HepG2 (cell line): ENCODE measurements around the gene BCL6. TPM values are rescaled to one million over a fixed set of nuclear protein-coding genes. Genes with fewer than 3 reads are reported as not detected.
A peak's percentile ranks its signal among the peaks of the same experiment; 100 is the strongest.

Experiments used
- ATAC-seq: fragments of 200-7000 bp; cut with Tn5 transposase; 3 replicates; pipeline ENCODE4 v1.9.1; 2020; ENCODE audit warnings: mild to moderate bottlenecking, moderate library complexity
- Bru-seq: library from RNA; stranded (reverse); fragments of 400-500 nt; gene quantifications from one replicate; lab custom pipeline; 2021; lab: Mats Ljungman, UMichigan
- BruChase-seq, 2 experiments: library from RNA; stranded (reverse); fragments of 400-500 nt; gene quantifications; one replicate each; lab custom pipeline; 2021; lab: Mats Ljungman, UMichigan
- BruUV-seq: library from RNA; stranded (reverse); fragments of 400-500 nt; replicated peaks from 2 replicates; lab custom pipeline; 2021; lab: Mats Ljungman, UMichigan
- CTCF ChIA-PET: fragments of 300-600 bp; formaldehyde crosslinking; extraction: SDS; loops from one replicate; lab custom pipeline; 2021; ENCODE audit warnings: low total read pairs, inconsistent platforms, low intra/inter-chr PET ratio; lab: Yijun Ruan, JAX
- POLR2A ChIA-PET: fragments of 350-600 bp; sonication (Branson Sonifier 250); formaldehyde crosslinking; loops from one replicate; lab custom pipeline; 2020; ENCODE audit warnings: antibody characterized with exemption, inconsistent platforms; lab: Yijun Ruan, JAX
- DNase-seq: peaks from one replicate; pipeline ENCODE4 v3.0.0-alpha.2; 2015; ENCODE audit warnings: low spot score
- FAIRE-seq: peaks from 3 replicates; lab custom pipeline; 2011; peaks lifted over from hg19 to GRCh38; lab: Jason Lieb, UNC
- H2AFZ ChIP-seq: one replicate; pipeline ENCODE4 v1.6.1; 2011; ENCODE audit warnings: low read length, inconsistent platforms
- H3K27ac ChIP-seq: fragments of 300-600 bp; 3 replicates; pipeline ENCODE4 v1.8.0; 2011; ENCODE audit warnings: mixed run types, mild to moderate bottlenecking, mixed read lengths, low read length, inconsistent platforms; ENCODE audit not compliant: insufficient read depth; ENCODE audit errors: extremely low read length
- H3K27me3 ChIP-seq, 2 experiments: fragments of 200-600 bp in 1 of 2; 2 replicates in 1 of 2; 3 replicates in 1 of 2; pipeline versions ENCODE4 v1.6.0 to v1.8.0; 2011; ENCODE audit warnings: low read length in 2 of 2, mild to moderate bottlenecking in 2 of 2, moderate library complexity in 2 of 2, inconsistent platforms in 1 of 2; ENCODE audit not compliant: insufficient read depth in 2 of 2, control insufficient read depth in 1 of 2
- H3K36me3 ChIP-seq, 2 experiments: fragments of 200-600 bp in 1 of 2; replicated peaks in 1 of 2; 2 replicates in 1 of 2; 3 replicates in 1 of 2; pipeline versions ENCODE4 v1.5.1 to v1.8.0; 2011; ENCODE audit warnings: low read length in 2 of 2, inconsistent platforms in 1 of 2; ENCODE audit not compliant: insufficient read depth in 2 of 2, control insufficient read depth in 1 of 2
- H3K4me1 ChIP-seq: 2 replicates; pipeline ENCODE4 v1.5.1; 2012; ENCODE audit warnings: low read length, inconsistent platforms; ENCODE audit not compliant: insufficient read depth
- H3K4me2 ChIP-seq: 2 replicates; pipeline ENCODE4 v1.6.0; 2011; ENCODE audit warnings: low read depth, low read length, inconsistent platforms
- H3K4me3 ChIP-seq, 3 experiments: fragments of 200-600 bp in 1 of 3; sonication (generic), shearing (Covaris generic) in 1 of 3; replicated peaks in 1 of 3; 2 replicates each; pipeline ENCODE4 v1.5.1; 2011 to 2016; ENCODE audit warnings: low read length in 3 of 3, inconsistent platforms in 2 of 3, low read depth in 2 of 3, mild to moderate bottlenecking in 2 of 3, control low read depth in 1 of 3, mixed read lengths in 1 of 3; ENCODE audit not compliant: insufficient read depth in 1 of 3
- H3K79me2 ChIP-seq: one replicate; pipeline ENCODE4 v1.6.1; 2011; ENCODE audit warnings: low read length, inconsistent platforms; ENCODE audit not compliant: insufficient read depth
- H3K9ac ChIP-seq: 2 replicates; pipeline ENCODE4 v1.6.0; 2011; ENCODE audit warnings: mild to moderate bottlenecking, low read depth, low read length, inconsistent platforms; ENCODE audit not compliant: insufficient read depth
- H3K9me3 ChIP-seq: 2 replicates; pipeline ENCODE4 v1.5.1; 2012; ENCODE audit warnings: mild to moderate bottlenecking, low read length
- H4K20me1 ChIP-seq: 2 replicates; pipeline ENCODE4 v1.6.0; 2011; ENCODE audit warnings: inconsistent platforms, mild to moderate bottlenecking, low read length, moderate library complexity; ENCODE audit not compliant: insufficient read depth
- ETV6 ChIP-seq: sonication (generic); formaldehyde crosslinking; conservative IDR thresholded peaks from 2 replicates; pipeline ENCODE4 v1.4.0; 2020; ENCODE audit warnings: missing genetic modification reagents
- FIP1L1 ChIP-seq: fragments of 200-400 bp; formaldehyde crosslinking; IDR thresholded peaks from 2 replicates; pipeline ENCODE4 v1.6.1; 2018; ENCODE audit warnings: low read depth, mild to moderate bottlenecking, low read length, moderate library complexity, borderline replicate concordance; ENCODE audit not compliant: insufficient read depth
- GZF1 ChIP-seq: sonication (generic); formaldehyde crosslinking; IDR thresholded peaks from 2 replicates; pipeline ENCODE4 v1.5.1; 2020; ENCODE audit warnings: mild to moderate bottlenecking, missing genetic modification reagents
- HDAC1 ChIP-seq: sonication (generic); formaldehyde crosslinking; IDR thresholded peaks from 2 replicates; pipeline ENCODE4 v1.5.1; 2020; ENCODE audit warnings: mild to moderate bottlenecking, missing genetic modification reagents
- NBN ChIP-seq: fragments of 450-650 bp; conservative IDR thresholded peaks from 2 replicates; pipeline ENCODE4 v1.6.1; 2017
- SIX4 ChIP-seq: sonication (generic); formaldehyde crosslinking; IDR thresholded peaks from 2 replicates; pipeline ENCODE4 v1.4.0; 2020; ENCODE audit warnings: missing genetic modification reagents
- TEAD2 ChIP-seq: sonication (generic); formaldehyde crosslinking; IDR thresholded peaks from 2 replicates; pipeline ENCODE4 v1.9.0; 2021; ENCODE audit warnings: missing genetic modification reagents
- ZNF263 ChIP-seq: sonication (generic); formaldehyde crosslinking; IDR thresholded peaks from 2 replicates; pipeline ENCODE4 v1.4.0; 2020; ENCODE audit warnings: missing genetic modification reagents
- ZNF333 ChIP-seq: sonication (generic); formaldehyde crosslinking; IDR thresholded peaks from 2 replicates; pipeline ENCODE4 v1.4.0; 2020; ENCODE audit warnings: mild to moderate bottlenecking, missing genetic modification reagents, borderline replicate concordance
- ZNF484 ChIP-seq: sonication (generic); formaldehyde crosslinking; IDR thresholded peaks from 2 replicates; pipeline ENCODE4 v1.5.1; 2020; ENCODE audit warnings: mild to moderate bottlenecking, low read depth, missing genetic modification reagents, borderline replicate concordance
- ZNF570 ChIP-seq: sonication (generic); formaldehyde crosslinking; IDR thresholded peaks from 2 replicates; pipeline ENCODE4 v1.4.0; 2020; ENCODE audit warnings: mild to moderate bottlenecking, missing genetic modification reagents, borderline replicate concordance
- ZNF605 ChIP-seq: sonication (generic); formaldehyde crosslinking; IDR thresholded peaks from 2 replicates; pipeline ENCODE4 v1.8.0; 2022; ENCODE audit warnings: mild to moderate bottlenecking, missing genetic modification reagents
- WGBS: methylation state at CpG from one replicate; pipeline ENCODE4 v1.1.6; 2017; ENCODE audit warnings: low lambda C conversion rate; 5-methylcytosine and 5-hydroxymethylcytosine counted together
- in situ Hi-C: cut with HindIII; loops from 2 replicates; pipeline ENCODE4 v1.10.0; 2017; ENCODE audit warnings: low pct_unique_long_range_greater_than_20kb; ENCODE audit not compliant: extremely low pct_ligation_motif_present
- intact Hi-C: fragments of 100-400 bp; cut with micrococcal nuclease; formaldehyde crosslinking; loops from one replicate; pipeline ENCODE4 v1.10.0; 2022; ENCODE audit not compliant: unreplicated experiment
- long read RNA-seq, 2 experiments: library from RNA in 1 of 2; library from polyadenylated mRNA in 1 of 2; stranded (forward) in 1 of 2; unstranded in 1 of 2; transcript quantifications; one replicate each; pipeline ENCODE4 v2.0.0, GENCODE V29; 2019 to 2022
- polyA minus RNA-seq, 3 experiments: library from RNA; depleted of rRNA, polyadenylated mRNA; stranded (reverse); fragments of >200 nt; gene quantifications; 2 replicates each; pipeline ENCODE4 v1.2.3, GENCODE V29; 2011; ENCODE audit warnings: low replicate concordance in 1 of 3
- polyA plus RNA-seq, 8 experiments: library from polyadenylated mRNA; depleted of rRNA in 3 of 8; stranded (reverse) in 7 of 8; unstranded in 1 of 8; fragments of >200 nt; fragmentation: Illumina TruSeq in 4 of 8; extraction: Trizol in 4 of 8; gene quantifications; 2 replicates each; pipeline versions ENCODE4 v1.2.1 to v1.2.3, GENCODE V29; 2011 to 2016; ENCODE audit warnings: low read depth in 4 of 8, missing spikeins in 1 of 8, mixed read lengths in 1 of 8; ENCODE audit not compliant: insufficient read depth in 1 of 8
- total RNA-seq, 5 experiments: library from RNA; depleted of rRNA; stranded (reverse); fragments of >200 nt; fragmentation: Illumina TruSeq; extraction: Trizol; gene quantifications; 2 replicates each; pipeline ENCODE4 v1.2.3, GENCODE V29; 2016; ENCODE audit warnings: low read depth in 1 of 5
- TF ChIP-seq, protein P1 (sequence below): sonication (generic); formaldehyde crosslinking; IDR thresholded peaks from 2 replicates; pipeline ENCODE4 v1.4.0; 2020; ENCODE audit warnings: low read depth, missing genetic modification reagents

BCL6 gene
- total RNA-seq (2016; rRNA removed; fragmentation: Illumina TruSeq; extraction: Trizol) (20.3 and 21.2 TPM in 2 replicates), polyA plus RNA-seq (2011; rRNA removed) (53.7 and 67.5 TPM in 2 replicates), polyA minus RNA-seq (2011; rRNA and poly(A)+ RNA removed; ENCODE audit: low replicate concordance) (16.4 and 68.3 TPM in 2 replicates), Bru-seq, nascent RNA (percentile 98 among the genes with signal in this experiment), BruChase-seq, experiment 1, labeled RNA remaining after a 6-hour chase (percentile 97 among the genes with signal in this experiment), BruChase-seq, experiment 2, labeled RNA remaining after a 2-hour chase (percentile 97 among the genes with signal in this experiment)
- 5.3 and 5.8 TPM in 2 replicates for total RNA-seq (2016; cell fraction: cytosol; rRNA removed; fragmentation: Illumina TruSeq; extraction: Trizol; ENCODE audit: low read depth)
- 12.4 and 21.0 TPM in 2 replicates for total RNA-seq (2016; cell fraction: insoluble cytoplasmic fraction; rRNA removed; fragmentation: Illumina TruSeq; extraction: Trizol)
- total RNA-seq (2016; cell fraction: membrane; rRNA removed; fragmentation: Illumina TruSeq; extraction: Trizol), result 8.3 and 11.0 TPM in 2 replicates
- 25.9 and 29.9 TPM in 2 replicates for total RNA-seq (2016; cell fraction: nucleus; rRNA removed; fragmentation: Illumina TruSeq; extraction: Trizol)
- 18.9 and 19.0 TPM in 2 replicates for polyA plus RNA-seq (2011; cell fraction: cytosol; rRNA removed)
- polyA plus RNA-seq (2011; cell fraction: nucleus; rRNA removed), result 286 and 355 TPM in 2 replicates
- 95.9 and 236 TPM in 2 replicates for polyA plus RNA-seq (2012)
- 1.1 and 1.4 TPM in 2 replicates for polyA plus RNA-seq (2016; cell fraction: cytosol; fragmentation: Illumina TruSeq; extraction: Trizol; ENCODE audit: low read depth)
- 19.4 and 26.5 TPM in 2 replicates for polyA plus RNA-seq (2016; cell fraction: insoluble cytoplasmic fraction; fragmentation: Illumina TruSeq; extraction: Trizol; ENCODE audit: low read depth)
- 3.5 and 4.8 TPM in 2 replicates for polyA plus RNA-seq (2016; cell fraction: membrane; fragmentation: Illumina TruSeq; extraction: Trizol; ENCODE audit: low read depth)
- 95.1 and 111 TPM in 2 replicates for polyA plus RNA-seq (2016; cell fraction: nucleus; fragmentation: Illumina TruSeq; extraction: Trizol; ENCODE audit: insufficient read depth, low read depth)
- 22.3 and 35.5 TPM in 2 replicates for polyA minus RNA-seq (2011; cell fraction: cytosol; rRNA and poly(A)+ RNA removed)
- 81.2 and 114 TPM in 2 replicates for polyA minus RNA-seq (2011; cell fraction: nucleus; rRNA and poly(A)+ RNA removed)
- long read RNA-seq, experiment 1, partial matches to known transcripts, result 2 of 3 reads
- long read RNA-seq, experiment 1, other reads (novel, unspliced or antisense), result 1 of 3 reads
- long read RNA-seq, experiment 2, transcript BCL6-202 (10 exons, 3,569 nt), result major isoform, 15 of 70 reads
- long read RNA-seq, experiment 2, partial matches to known transcripts, result 6 of 70 reads
- long read RNA-seq, experiment 2, other reads (novel, unspliced or antisense), result 48 of 70 reads

DNA sequence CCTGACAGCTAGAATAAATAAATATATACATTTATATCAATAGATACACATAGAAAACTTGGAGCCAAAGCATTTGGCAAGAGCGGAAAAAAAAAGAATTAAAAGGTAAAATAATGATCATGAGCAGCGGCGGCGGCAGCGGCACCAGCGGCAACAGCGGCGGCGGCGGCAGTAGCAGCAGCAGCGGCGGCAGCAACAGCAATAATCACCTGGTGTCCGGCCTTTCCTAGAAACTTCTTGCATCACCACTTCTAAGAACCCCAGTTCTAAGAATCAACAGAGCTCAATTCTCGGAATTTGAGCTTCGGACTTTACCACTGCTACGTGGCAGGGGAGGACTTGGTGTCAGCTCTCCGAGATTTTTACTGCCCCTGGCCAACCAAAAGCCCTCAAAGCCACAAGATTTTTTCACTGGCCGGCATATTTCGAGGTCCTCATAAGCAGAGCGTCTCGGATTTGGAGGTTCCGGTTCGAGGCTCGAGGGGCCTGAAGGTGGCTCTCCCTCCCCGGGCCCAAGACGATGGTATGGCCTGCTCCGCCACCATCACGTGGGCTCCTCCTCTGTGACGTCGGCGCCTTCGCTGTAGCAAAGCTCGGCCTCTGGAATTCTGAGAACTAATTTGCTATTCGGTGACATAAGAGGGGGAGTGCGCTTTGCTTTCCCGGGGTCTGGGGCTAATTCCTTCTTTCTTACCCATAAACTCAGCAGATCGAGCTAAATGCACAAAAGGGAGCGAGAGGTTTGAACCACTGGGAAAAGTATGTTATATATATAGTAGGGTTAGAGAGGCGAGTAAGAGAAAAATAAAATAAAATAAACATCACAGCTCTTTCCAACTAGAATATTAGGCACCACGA, at the start of gene BCL6:
BCL6 (minus strand) TSS at position 268 of the 858 bp plus-strand sequence. CDS start 11,775 bp downstream, outside the sequence.
- DNase-seq, result peak; percentile 97
- in situ Hi-C loops, result loop anchor here (10.0 to 25.0 kb wide), 6 partner anchors 259 to 1399 kb away; no protein-coding TSS in a partner anchor
- TF ChIP-seq NBN (no peak), ETV6 (CRISPR knock-in tag) (peak; percentile 37; the same call in 1 of the 2 replicates), HDAC1 (CRISPR knock-in tag) (peak; percentile 63; the same call in 1 of the 2 replicates), ZNF263 (CRISPR knock-in tag) (peak; percentile 23; the same call in 1 of the 2 replicates), ZNF570 (no peak), ZNF333 (CRISPR knock-in tag) (peak; percentile 82; the same call in 1 of the 2 replicates), ZNF484 (CRISPR knock-in tag) (no peak), SIX4 (CRISPR knock-in tag) (peak; percentile 60; the same call in 1 of the 2 replicates), TEAD2 (CRISPR knock-in tag) (0 out of 2 replicates have a peak, but pooled peaks have one; percentile 41), ZNF605 (CRISPR knock-in tag) (peak; percentile 86), FIP1L1 (0 out of 2 replicates have a peak, but pooled peaks have one; percentile 2), GZF1 (peak; percentile 38; the same call in 1 of the 2 replicates)
- TF ChIP-seq, protein P1, sequence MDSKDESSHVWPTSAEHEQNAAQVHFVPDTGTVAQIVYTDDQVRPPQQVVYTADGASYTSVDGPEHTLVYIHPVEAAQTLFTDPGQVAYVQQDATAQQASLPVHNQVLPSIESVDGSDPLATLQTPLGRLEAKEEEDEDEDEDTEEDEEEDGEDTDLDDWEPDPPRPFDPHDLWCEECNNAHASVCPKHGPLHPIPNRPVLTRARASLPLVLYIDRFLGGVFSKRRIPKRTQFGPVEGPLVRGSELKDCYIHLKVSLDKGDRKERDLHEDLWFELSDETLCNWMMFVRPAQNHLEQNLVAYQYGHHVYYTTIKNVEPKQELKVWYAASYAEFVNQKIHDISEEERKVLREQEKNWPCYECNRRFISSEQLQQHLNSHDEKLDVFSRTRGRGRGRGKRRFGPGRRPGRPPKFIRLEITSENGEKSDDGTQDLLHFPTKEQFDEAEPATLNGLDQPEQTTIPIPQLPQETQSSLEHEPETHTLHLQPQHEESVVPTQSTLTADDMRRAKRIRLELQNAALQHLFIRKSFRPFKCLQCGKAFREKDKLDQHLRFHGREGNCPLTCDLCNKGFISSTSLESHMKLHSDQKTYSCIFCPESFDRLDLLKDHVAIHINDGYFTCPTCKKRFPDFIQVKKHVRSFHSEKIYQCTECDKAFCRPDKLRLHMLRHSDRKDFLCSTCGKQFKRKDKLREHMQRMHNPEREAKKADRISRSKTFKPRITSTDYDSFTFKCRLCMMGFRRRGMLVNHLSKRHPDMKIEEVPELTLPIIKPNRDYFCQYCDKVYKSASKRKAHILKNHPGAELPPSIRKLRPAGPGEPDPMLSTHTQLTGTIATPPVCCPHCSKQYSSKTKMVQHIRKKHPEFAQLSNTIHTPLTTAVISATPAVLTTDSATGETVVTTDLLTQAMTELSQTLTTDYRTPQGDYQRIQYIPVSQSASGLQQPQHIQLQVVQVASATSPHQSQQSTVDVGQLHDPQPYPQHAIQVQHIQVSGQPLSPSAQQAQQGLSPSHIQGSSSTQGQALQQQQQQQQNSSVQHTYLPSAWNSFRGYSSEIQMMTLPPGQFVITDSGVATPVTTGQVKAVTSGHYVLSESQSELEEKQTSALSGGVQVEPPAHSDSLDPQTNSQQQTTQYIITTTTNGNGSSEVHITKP, result peak; percentile 99

More for the DNA sequence above, at the start of gene BCL6:
- POLR2A ChIA-PET, result interaction anchor here (0.6 to 3.6 kb wide), 40 partner anchors 9 to 1296 kb away, joined by 3 to 64 read pairs (median 5); partner anchors contain the start of gene LPP
- Histone ChIP-seq H3K4me2 (peak within 1 kb of the TSS; percentile 95), H2AFZ (peak within 1 kb of the TSS; percentile 94), H3K27me3 (peaks cover 0 to 5% of the 10 kb centered on the region in 2 experiments; a peak in 1 of 5 replicates), H3K9ac (peak within 1 kb of the TSS; percentile 99), H3K27ac (peak within 1 kb of the TSS; percentile 100), H3K4me3 (peak within 1 kb of the TSS; percentile 98 to 100 (median 99)), H3K9me3 (no peaks in the 10 kb centered on the region), H3K4me1 (peaks cover 40% of the 10 kb centered on the region), H3K79me2 (peaks cover 62% of the 10 kb centered on the region), H3K36me3 (no peaks in the 10 kb centered on the region), H4K20me1 (peaks cover 38% of the 10 kb centered on the region)
- BruUV-seq, result no TSS peak
- peak; percentile 28 for ATAC-seq
- FAIRE-seq, result peak; percentile 42
- CTCF ChIA-PET, result no interaction called here
- intact Hi-C loops, result loop anchor here (1.0 to 10.0 kb wide), 5 partner anchors 237 to 1299 kb away; partner anchors contain the start of gene LPP
- under 1% methylated on average over 23 of the region's 40 CpGs for WGBS
